A375 (cell line): ENCODE data around the gene ANKRD28. TPM values are rescaled to one million over a fixed set of nuclear protein-coding genes. Genes with fewer than 3 reads are reported as not detected.

Experiments
- small RNA-seq: library from RNA; depleted of rRNA; stranded (forward); fragments of <200 nt; gene quantifications from one replicate; pipeline ENCODE3, GENCODE V24; 2014
- total RNA-seq: library from RNA; depleted of rRNA; stranded (reverse); fragments of >200 nt; shearing (Covaris generic); gene quantifications from 2 replicates; pipeline ENCODE4 v1.2.3, GENCODE V29; 2014; rRNA removed

The ANKRD28 gene
- 136 and 147 TPM in 2 replicates for total RNA-seq

DNA sequence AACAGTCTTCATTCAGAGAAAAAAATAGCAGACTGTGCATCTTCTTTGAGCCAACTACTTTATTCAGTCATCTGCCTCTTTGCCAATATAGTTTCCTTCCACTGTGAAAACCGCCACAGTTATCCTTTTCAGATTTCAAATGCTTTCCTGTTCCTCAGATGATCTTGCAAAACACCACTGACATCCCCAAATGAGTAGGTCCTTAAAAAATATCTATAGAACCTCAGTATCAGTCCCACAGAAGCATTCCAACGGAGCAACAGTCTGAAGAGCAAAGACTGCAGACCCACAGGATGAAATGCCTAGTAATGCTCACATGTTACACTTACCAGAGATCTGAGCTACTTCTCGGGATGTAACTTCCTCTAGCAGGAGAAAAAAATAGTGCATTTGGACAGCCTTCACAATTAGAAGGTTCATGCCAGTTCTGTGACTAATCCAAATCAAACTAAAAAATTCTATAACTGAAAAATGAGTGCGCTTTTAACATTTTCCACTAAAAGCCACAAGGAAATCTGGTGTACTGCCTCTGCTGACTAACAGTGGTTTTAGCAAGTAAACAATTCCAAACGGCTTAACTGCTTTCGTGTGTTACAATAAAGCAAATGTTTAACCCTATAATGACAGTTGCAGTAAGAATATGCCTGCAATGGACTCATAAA, at the start of gene ANKRD28:
Gene ANKRD28 (minus strand): TSS at position 338 of the 662 bp plus-strand sequence. CDS start 1,458 bp downstream, outside the sequence.

Small RNA genes lying within 50 kb of the gene (small RNA-seq; reads per million reads assigned to genes)
- gene MIR3134 (not detected), gene RN7SL4P (not detected)

Other genes with a start within 250 kb of the ANKRD28 start
- gene HACL1, start 196.4 kb downstream of the ANKRD28 start, total RNA-seq, result 46.4 and 54.5 TPM in 2 replicates
- gene BTD, start 196.2 kb downstream of the ANKRD28 start, total RNA-seq, result 21.8 and 27.0 TPM in 2 replicates